GM21786 (cell line): ENCODE results near the gene NT5C2.

Experiments
- ATAC-seq: cut with Tn5 transposase; IDR thresholded peaks from one replicate; pipeline ENCODE4 v1.9.1; 2021; ENCODE audit not compliant: unreplicated experiment

The NT5C2 gene

DNA sequence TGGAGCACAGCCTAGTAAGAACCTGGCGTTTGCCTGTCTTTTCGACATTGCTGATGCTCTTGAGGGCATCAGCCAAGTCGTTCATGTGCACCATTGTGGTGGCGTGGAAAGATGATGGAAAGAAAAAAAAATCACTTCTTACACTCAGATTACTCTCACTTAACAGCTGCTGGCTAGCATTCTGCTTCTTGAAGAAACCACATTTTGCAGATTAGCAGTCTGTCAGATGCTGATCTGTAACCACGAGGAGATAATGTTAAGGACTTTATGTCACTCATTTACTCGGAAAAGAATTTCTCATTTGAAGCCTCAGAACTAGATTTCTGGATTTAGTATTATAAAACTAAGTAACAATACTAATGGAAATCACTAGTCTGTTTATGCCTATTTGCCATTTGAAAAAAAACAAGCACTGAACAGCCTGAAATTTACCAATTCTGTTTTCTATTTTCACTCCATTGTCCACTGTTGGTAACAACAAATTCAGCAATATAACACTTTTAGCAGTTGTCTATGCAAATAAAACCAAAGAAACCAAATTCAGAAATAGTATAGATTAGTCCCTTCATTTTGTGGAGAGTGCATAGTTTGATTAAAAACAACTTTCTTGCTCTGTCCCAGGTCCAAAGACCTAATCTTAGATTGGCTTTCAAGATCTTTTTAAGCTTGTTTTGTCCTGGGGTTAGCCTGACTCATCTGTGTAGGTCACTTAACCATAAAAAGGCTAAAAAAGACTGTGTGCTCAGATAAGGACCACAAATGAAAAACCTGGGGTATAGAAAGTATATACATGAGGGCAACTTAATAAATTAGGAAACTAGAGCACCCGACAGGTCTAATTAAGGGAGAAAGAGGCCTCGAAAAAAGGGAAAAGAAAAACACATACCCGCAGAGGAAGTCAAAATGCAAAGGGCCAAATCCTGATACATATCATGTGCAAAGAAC lies 67.5 kb downstream of the NT5C2 start:
- ATAC-seq = peak; percentile 90

GRCh38 chr10:103124420-103125096 lies 68.5 kb downstream of the NT5C2 start:
- no peak for ATAC-seq

DNA sequence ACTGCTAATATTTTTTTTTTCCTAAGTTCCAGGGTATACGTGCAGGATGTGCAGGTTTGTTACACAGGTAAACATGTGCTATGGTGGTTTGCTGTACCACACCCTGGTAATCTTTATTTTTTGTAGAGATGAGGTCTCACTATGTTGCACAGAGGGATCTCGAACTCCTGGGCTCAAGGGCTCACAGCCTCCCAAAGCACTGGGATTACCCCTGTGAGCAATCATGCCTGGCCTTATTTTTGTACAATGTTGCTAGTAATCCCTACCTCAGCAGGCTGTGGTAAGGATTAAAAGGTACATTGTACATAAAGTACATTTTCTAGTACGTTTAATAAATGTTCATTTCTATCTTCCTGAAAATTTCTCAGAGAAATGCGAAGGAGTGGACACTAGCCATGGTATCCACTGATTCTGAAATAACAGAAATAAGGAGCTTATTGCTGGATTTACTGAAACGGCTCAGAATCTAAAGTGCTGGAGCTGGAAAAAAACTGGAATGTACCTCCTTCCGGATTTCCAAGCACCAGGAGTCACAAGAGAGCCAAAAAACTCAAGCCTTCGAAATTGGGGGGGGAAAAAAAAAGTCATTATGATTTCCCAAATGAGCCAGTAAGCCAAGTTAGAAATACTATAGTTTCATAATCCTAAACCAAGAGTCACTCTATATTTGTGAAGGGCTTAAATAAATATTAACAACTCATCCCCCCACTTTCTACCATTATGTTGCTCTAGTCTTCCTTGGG lies 69.6 kb downstream of the NT5C2 start:
- no peak for ATAC-seq

DNA sequence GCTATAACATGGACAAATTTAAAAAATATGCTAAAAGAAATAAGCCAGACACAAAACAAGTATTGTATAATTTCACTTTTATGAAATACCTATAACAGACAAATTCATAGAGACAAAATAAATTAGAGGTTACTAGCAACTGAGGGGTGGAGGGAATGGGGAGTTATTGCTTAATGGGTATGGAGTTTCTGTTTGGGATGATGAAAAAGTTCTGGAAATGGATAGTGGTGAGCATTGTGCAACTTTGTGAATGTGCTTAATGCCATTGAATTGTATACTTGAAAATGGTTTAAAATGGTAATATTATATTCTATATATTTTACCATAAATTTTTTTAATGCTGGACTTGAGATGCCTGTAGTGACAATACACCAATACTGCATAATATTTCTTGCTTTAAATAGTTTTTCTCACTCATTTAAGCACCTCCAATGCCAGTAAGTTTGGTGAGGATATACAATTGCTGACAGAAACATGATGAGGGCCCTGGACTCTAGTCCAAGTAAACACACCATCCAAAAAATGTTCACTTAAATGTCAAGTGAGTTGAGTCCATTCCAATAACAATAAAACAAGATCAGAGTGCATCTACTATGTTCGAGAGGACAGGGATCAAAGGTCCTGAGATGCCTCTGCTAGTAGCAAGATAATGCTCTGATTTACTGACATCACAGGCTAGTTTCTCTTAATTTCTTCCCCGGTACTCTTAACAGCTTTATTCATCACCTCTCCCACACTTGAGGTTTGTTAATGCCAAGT lies 71.9 kb downstream of the NT5C2 start:
- ATAC-seq = no peak

DNA sequence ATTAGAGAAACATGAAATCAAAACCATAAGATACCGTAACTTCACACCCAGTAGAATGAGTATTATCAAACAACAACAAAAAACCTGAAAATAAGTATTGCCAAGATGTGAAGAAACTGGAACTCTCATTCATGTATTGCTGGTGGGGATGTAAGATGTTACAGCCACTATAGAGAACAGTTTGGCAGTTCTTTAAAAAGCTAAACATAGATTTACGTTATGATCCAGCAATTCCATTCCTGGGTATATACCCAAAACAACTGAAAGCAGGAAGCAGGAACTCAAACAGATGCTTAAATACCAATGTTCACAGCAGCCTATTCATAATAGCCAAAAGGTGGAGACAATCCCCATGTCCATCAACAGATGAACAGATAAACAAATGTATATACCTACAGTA lies 72.5 kb downstream of the NT5C2 start:
- no peak for ATAC-seq

- no peak for ATAC-seq
Observed at GRCh38 chr10:103117247-103117646, 75.8 kb downstream of the NT5C2 start.

DNA sequence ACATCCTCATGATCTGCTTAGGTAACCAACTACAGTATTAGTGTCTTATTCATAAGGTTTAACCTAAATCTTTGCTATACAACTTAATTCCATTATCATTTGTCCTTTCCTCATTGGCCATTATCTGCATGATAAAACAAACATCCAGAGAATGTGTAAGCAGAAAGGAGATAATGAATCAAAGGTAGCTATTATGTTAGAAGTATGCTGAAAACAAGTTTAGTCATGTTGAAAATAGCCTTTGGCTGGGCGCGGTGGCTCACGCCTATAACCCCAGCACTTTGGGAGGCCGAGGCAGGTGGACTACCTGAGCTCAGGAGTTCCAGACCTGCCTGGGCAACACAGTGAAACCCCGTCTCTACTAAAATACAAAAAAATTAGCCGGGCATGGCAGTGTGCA lies 78.2 kb downstream of the NT5C2 start:
- ATAC-seq = no peak

DNA sequence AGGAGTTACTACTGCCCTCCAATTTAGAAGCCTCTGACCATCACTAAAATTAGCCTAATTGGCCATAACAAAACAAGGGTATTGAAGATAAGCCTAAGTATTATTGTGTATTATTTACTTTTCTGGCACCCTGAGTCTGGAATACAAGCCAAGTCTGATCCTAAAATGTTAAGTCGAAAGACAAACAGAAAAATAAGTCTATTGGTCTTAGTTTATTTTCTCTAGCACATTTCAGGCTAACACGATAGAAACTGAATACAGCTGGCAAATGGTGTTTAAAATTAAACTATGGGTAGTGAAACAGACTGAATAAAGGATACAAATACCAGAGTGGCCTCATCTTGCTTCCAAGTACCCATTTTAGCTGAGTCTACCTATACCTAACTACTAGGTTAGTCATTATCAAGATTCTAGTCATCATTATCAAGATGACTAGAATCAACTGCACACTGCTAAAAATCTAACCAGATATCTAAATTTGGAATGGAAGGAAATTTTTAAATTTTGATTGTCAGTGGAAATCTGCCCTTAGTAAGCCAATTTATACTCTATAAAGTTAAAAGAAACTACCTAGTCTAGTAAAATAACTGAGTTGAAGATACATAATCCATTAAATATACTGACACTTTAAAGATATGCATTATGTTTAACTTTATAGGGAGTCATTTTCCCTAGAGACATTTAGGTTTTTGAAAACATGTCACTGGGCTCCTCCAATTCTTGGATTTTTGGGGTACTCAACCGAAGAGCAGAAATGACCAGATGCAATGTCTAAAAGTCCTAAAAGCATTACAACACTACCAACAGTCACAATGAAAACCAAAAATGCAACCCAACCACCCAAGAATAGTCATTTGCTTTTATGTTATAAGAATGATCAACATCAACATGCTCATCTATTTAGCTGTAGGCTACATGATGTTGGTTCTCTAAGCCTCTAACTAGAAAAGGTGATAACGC lies 80.9 kb downstream of the NT5C2 start:
- ATAC-seq = peak; percentile 73

- peak; percentile 74 for ATAC-seq
Observed at GRCh38 chr10:103111031-103111917, 81.8 kb downstream of the NT5C2 start.

DNA sequence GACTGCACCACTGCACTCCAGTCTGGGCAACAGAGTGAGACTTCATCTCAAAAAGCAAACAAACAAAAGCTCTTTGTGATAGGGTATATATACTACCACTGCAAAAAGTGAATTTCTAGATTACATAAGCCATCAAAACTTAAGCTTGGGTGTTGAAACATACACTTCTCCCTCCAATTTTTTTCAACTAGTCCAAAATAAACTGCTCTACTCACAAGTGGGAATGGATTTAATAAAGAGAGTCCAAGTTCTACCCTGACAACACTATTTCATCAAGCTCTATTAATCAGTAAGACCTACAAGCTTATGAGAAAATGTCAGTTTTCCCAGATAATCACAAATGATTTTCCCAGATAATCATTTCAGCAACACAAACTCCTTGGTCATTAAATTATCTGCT lies 82.7 kb downstream of the NT5C2 start:
- no peak for ATAC-seq

DNA sequence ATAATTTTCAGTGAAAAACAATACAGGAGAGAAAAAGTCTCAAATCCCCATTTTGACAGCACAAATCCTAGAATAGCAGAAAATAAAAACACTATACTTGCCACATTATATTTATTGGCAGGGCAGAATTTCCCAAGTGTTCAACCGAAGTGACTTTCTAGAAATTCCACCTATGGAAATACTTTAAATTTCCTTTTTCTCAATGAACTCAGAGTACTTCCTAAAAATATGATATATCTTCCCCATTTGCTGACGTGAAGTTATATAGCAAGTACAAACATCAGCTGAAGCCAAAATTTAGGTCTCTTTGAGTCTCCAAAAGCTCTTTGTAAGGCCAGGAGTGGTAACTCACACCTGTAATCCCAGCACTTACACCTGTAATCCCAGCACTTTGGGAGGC lies 83.3 kb downstream of the NT5C2 start:
- no peak for ATAC-seq

GRCh38 chr10:103106539-103106938 lies 86.5 kb downstream of the NT5C2 start:
- ATAC-seq = no peak

GRCh38 chr10:103105462-103105861 lies 87.6 kb downstream of the NT5C2 start:
- ATAC-seq = no peak

DNA sequence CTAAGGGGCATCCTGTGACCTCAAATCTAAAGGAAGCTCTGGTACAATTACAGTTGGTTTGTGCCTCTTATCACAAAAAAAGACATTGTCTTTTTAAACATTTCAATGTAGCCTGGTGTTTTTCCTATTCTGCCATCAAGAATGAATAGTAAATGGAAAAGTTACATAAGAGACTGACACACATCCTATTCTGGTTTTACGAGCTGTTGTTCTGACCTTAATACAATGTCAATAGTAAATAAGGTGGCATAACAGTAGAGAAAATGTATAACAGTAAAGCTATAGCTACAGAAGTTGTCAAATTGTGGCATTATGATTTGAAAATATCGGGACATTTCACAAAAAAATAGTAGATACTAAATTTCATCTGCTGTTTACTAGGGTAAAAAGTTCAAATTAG lies 88.4 kb downstream of the NT5C2 start:
- ATAC-seq = no peak

DNA sequence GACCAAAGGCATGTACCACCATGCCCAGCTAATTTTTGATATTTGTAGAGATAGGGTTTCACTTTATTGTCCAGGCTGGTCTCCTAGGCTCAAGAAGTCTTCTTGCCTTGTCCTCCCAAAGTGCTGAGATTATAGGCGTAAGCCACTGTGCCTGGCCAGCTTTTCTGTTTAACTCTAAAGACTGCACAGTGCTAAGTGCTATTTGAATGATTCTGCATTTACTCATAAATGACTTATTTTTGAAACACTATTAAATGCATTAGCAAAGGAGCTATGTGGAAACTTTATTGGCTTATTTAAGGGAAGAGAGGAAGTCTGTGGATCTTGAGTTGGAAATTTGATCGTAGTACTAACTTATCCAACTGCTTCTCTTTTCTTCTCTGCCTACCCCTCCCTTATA lies 89.1 kb downstream of the NT5C2 start:
- ATAC-seq = no peak

- ATAC-seq = no peak
Observed at GRCh38 chr10:103102195-103102594, 90.9 kb downstream of the NT5C2 start.

GRCh38 chr10:103100620-103101019 lies 92.5 kb downstream of the NT5C2 start:
- no peak for ATAC-seq

GRCh38 chr10:103098240-103098639 lies 94.8 kb downstream of the NT5C2 start:
- ATAC-seq = no peak

DNA sequence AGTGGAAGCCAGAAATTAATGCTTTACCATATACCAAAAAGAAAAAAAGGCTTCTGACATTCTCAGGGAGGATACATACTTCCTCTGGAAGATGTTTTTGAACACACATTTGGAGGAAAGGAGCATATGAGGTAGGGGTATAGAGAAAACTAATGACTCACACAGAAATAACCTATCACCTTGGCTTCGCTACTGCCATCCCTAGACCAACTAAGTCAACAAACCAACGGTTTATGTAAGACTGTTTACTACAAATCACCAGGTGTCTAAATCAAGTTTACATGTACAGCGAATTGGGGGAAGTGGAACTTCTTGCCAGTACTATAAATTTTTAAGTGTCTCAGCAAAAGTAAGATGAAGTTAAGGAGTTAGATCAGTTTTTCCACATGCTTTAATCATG lies 96.9 kb downstream of the NT5C2 start:
- no peak for ATAC-seq
